NCI-H345 treated with DMSO at 0.1 percent for 48 hours (cell line): ENCODE data around the gene NEB.
"Not testable (repeated sequence)": the region's sequence is repeated elsewhere in the genome, so short reads cannot be mapped to it uniquely, and the experiment has no call there.

ENCODE experiments used
- DNase-seq: peaks from one replicate; lab custom pipeline; 2025; ENCODE audit not compliant: unreplicated experiment; lab: John Stamatoyannopoulos, UW

The NEB gene

GRCh38 chr2:151698134-151698533 is 36.1 kb downstream of the NEB start:
- not testable (repeated sequence) for DNase-seq

GRCh38 chr2:151695778-151696177 is 38.5 kb downstream of the NEB start:
- no peak for DNase-seq

- no peak for DNase-seq
Observed at GRCh38 chr2:151691631-151692030, 42.6 kb downstream of the NEB start.

- DNase-seq, result no peak
Observed at GRCh38 chr2:151688719-151689118, 45.6 kb downstream of the NEB start.

- no peak for DNase-seq
Observed at GRCh38 chr2:151682459-151683003, 51.7 kb downstream of the NEB start.

- no peak for DNase-seq
Observed at GRCh38 chr2:151681051-151681450, 53.2 kb downstream of the NEB start.

- DNase-seq, result no peak
Observed at GRCh38 chr2:151679994-151680393, 54.3 kb downstream of the NEB start.

- no peak for DNase-seq
Observed at GRCh38 chr2:151678849-151679248, 55.4 kb downstream of the NEB start.

GRCh38 chr2:151673016-151673415 is 61.3 kb downstream of the NEB start:
- no peak for DNase-seq

GRCh38 chr2:151672277-151672676 is 62.0 kb downstream of the NEB start:
- no peak for DNase-seq

- no peak for DNase-seq
Observed at GRCh38 chr2:151670846-151671597, 63.3 kb downstream of the NEB start.

GRCh38 chr2:151670346-151670745 is 63.9 kb downstream of the NEB start:
- DNase-seq, result no peak

GRCh38 chr2:151669585-151670081 is 64.6 kb downstream of the NEB start:
- no peak for DNase-seq

- no peak for DNase-seq
Observed at GRCh38 chr2:151668737-151669136, 65.5 kb downstream of the NEB start.

GRCh38 chr2:151665959-151666358 is 68.3 kb downstream of the NEB start:
- DNase-seq, result no peak

GRCh38 chr2:151664520-151664919 is 69.8 kb downstream of the NEB start:
- DNase-seq, result no peak

GRCh38 chr2:151661625-151662024 is 72.7 kb downstream of the NEB start:
- no peak for DNase-seq

- no peak for DNase-seq
Observed at GRCh38 chr2:151658081-151658480, 76.2 kb downstream of the NEB start.

GRCh38 chr2:151657667-151658076 is 76.6 kb downstream of the NEB start:
- no peak for DNase-seq

GRCh38 chr2:151655663-151656398 is 78.4 kb downstream of the NEB start:
- no peak for DNase-seq

- DNase-seq, result no peak
Observed at GRCh38 chr2:151654891-151655290, 79.4 kb downstream of the NEB start.

- no peak for DNase-seq
Observed at GRCh38 chr2:151654085-151654484, 80.2 kb downstream of the NEB start.
